Measurements from ENCODE around the gene RNASEH2B.

RNASEH2B gene

DNA sequence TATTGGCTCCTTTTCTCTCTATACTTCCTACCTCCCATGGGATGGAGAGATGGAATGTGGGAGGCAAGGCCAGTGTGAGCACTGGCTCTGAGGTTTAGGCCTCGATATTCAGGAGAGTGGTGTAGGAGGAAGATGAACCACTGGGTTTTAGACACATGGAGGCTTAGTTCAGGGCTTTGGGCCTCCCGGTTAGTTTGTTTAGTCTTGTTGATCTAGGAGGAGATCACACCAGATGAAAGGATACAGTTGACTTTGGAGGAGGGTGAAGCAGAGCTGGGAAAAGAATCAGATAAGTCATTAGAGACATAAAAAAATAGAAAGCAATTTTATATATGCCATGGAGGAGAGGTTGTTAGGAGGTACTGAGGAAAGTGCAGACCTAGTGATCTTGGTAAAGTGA is 30.9 kb downstream of the RNASEH2B start:
- DNase-seq (ENCODE audit: insufficient read length, low spot score): no peak
- TF ChIP-seq POLR2A (IDR thresholded peaks at IDR 0.05; ENCODE audit: low read depth, low read length): no peak
- no peak for FAIRE-seq

- DNase-seq (ENCODE audit: insufficient read length, low spot score): no peak
- no peak for TF ChIP-seq POLR2A (IDR thresholded peaks at IDR 0.05; ENCODE audit: low read depth, low read length)
- no peak for FAIRE-seq
Observed at GRCh38 chr13:50941146-50941545, 31.6 kb downstream of the RNASEH2B start.

- DNase-seq (ENCODE audit: insufficient read length, low spot score): no peak
- FAIRE-seq: no peak
- TF ChIP-seq POLR2A (IDR thresholded peaks at IDR 0.05; ENCODE audit: low read depth, low read length): no peak
Observed at GRCh38 chr13:50942630-50943311, 33.2 kb downstream of the RNASEH2B start.

DNA sequence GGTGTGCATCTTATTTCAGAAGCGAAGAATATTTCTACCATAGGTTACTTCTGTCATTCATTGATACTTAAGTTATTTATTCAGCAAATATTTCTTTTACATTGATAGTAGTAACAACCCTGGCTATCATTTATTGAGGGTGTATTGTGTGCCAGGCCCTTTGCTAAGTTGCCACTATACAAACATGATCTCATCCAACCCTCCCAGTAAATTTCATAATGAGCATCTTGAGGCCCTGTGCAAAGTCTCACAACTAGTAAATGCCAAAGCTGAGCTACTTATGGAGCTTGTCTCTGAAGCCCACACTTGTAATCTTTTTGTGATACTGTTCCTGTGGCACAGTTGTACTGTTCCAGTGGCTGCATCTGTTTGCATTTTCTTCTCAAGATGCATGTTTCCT is 36.1 kb downstream of the RNASEH2B start:
- FAIRE-seq: no peak
- no peak for TF ChIP-seq POLR2A (IDR thresholded peaks at IDR 0.05; ENCODE audit: low read depth, low read length)
- DNase-seq (ENCODE audit: insufficient read length, low spot score): no peak

- TF ChIP-seq POLR2A (IDR thresholded peaks at IDR 0.05; ENCODE audit: low read depth, low read length): no peak
- FAIRE-seq (no peak), DNase-seq (ENCODE audit: insufficient read length, low spot score) (no peak)
Observed at GRCh38 chr13:50948601-50949000, 39.0 kb downstream of the RNASEH2B start.

- TF ChIP-seq POLR2A (IDR thresholded peaks at IDR 0.05; ENCODE audit: low read depth, low read length): no peak
- FAIRE-seq: no peak
- no peak for DNase-seq (ENCODE audit: insufficient read length, low spot score)
Observed at GRCh38 chr13:50950849-50951248, 41.3 kb downstream of the RNASEH2B start.

DNA sequence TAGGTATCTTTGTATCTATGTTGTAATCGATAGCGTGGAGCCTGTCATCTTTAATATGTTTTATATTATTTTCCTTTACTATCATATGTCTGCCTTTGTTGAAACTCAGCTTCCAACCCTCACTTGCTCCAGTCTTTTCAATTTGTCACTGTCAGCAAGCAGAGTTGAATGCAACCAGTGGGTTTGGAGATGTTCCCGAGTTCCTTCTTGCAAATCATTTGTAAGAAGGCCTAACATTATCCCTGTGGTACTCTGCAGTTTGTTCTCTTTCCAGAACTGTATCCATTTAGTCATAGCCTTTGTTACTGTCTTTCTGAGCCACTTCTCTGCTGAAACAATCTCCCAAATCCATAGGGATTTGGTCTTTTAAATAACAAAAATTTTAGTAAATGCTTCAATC is 41.8 kb downstream of the RNASEH2B start:
- DNase-seq (ENCODE audit: insufficient read length, low spot score): no peak

DNA sequence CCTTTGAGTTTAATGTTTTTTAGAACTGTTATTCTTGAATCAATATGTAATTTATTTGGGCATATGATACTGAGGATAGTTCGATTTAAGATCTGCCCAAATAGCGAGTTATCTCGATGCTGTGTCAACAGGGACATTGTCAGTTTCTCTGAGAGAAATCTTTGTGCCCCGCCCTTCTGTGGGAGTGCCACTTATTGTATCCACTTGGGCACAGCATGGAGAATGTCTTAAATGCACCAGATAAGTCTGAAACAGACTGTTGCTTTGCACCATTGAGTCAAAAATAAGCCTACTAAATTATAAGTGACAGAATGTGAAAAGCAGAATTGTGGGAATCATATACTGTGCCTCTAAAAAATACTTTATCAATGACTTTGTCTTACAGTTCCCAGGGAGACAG is 45.6 kb downstream of the RNASEH2B start:
- no peak for TF ChIP-seq POLR2A (IDR thresholded peaks at IDR 0.05; ENCODE audit: low read depth, low read length)
- no peak for FAIRE-seq

More for the DNA sequence above, 41.8 kb downstream of the RNASEH2B start:
- no peak for FAIRE-seq
- TF ChIP-seq POLR2A (IDR thresholded peaks at IDR 0.05; ENCODE audit: low read depth, low read length): no peak

GRCh38 chr13:50955798-50956197 is 46.2 kb downstream of the RNASEH2B start:
- no peak for FAIRE-seq
- no peak for DNase-seq (ENCODE audit: insufficient read length, low spot score)
- TF ChIP-seq POLR2A (IDR thresholded peaks at IDR 0.05; ENCODE audit: low read depth, low read length): no peak

More for the DNA sequence above, 45.6 kb downstream of the RNASEH2B start:
- no peak for DNase-seq (ENCODE audit: insufficient read length, low spot score)

DNA sequence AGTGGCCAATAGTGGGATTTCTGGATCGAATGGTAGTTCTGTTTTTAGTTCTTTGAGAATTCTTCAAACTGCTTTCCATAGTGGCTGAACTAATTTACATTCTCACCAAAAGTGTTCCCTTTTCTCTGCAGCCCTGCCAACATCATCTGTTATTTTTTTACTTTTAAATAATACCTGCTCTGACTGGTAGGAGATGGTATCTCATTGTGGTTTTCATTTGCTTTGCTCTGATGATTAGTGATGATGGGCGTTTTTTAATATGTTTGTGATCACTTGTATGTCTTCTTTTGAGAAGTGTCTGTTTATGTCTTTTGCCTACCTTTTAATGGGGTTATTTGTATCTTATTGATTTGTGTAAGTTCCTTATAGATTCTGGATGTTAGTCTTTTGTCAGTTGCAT is 48.0 kb downstream of the RNASEH2B start:
- TF ChIP-seq POLR2A (IDR thresholded peaks at IDR 0.05; ENCODE audit: low read depth, low read length): no peak

DNA sequence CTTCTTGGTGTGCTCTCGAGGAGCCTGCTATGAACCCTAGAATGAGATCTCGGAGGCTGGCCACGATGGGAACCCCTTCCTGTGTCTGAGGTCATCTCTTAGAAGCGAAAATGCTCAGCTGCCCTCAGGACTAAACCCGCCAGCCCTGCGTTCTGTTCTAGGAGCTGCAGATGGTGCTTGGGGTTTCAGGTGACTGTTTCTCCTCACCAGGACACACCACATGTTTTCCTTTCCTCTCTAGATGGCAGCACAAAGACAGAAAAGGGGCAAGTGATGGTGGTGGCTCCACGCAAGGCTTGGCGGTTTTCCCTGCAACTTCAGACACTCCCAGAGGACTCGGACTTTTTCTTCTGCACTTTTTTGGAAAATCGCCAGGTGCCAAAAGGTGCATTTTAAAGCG is 60.1 kb downstream of the RNASEH2B start:
- no peak for TF ChIP-seq POLR2A (IDR thresholded peaks at IDR 0.05; ENCODE audit: low read depth, low read length)
- DNase-seq (ENCODE audit: insufficient read length, low spot score): no peak
- FAIRE-seq: no peak

More for the DNA sequence above, 48.0 kb downstream of the RNASEH2B start:
- DNase-seq (ENCODE audit: insufficient read length, low spot score): no peak
- no peak for FAIRE-seq

DNA sequence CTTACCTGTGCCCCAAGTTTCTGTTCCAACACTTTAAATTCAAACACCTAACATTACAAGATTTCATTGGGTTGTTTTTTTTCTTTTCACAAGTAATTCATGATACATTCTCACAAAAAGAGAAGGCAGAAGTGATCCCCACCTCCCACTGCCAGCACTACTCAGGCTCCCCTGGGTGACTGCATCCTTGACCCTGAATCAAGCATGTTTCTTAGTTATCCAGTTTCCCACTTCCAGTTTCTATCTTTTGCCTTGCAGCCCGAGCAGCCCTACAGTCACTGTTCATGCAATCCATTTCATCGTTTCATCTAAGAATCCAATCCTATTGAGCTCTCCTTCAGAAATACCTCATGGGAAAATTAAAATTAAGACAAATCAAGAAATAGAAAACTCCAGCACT is 61.4 kb downstream of the RNASEH2B start:
- FAIRE-seq (no peak), DNase-seq (ENCODE audit: insufficient read length, low spot score) (no peak)
- no peak for TF ChIP-seq POLR2A (IDR thresholded peaks at IDR 0.05; ENCODE audit: low read depth, low read length)

DNA sequence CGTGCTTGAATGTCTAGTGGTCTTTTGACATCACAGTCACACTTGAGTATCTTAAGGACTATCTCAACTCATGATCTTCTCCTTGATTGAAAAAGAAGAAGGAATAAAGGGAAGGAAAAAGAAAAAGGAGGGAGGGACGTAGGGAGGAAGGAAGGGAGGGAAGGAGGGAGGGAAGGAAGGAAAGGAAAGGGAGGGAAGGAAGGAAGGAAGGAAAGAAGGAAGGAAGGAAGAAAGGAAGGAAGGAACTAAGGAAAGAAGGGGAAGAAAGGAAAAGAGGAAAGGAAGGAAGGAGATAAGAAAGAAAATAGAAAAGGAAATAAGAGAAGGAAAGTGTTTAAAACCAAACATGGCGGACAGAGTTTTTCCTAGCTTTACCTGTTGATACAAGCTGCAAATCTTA is 64.7 kb downstream of the RNASEH2B start:
- FAIRE-seq (no peak), DNase-seq (ENCODE audit: insufficient read length, low spot score) (no peak)
- no peak for TF ChIP-seq POLR2A (IDR thresholded peaks at IDR 0.05; ENCODE audit: low read depth, low read length)

GRCh38 chr13:50979187-50979586 is 69.6 kb downstream of the RNASEH2B start:
- no peak for DNase-seq (ENCODE audit: insufficient read length, low spot score)
- no peak for TF ChIP-seq POLR2A (IDR thresholded peaks at IDR 0.05; ENCODE audit: low read depth, low read length)
- no peak for FAIRE-seq

GRCh38 chr13:50981686-50982085 is 72.1 kb downstream of the RNASEH2B start:
- TF ChIP-seq POLR2A (IDR thresholded peaks at IDR 0.05; ENCODE audit: low read depth, low read length): no peak
- no peak for FAIRE-seq
- no peak for DNase-seq (ENCODE audit: insufficient read length, low spot score)

DNA sequence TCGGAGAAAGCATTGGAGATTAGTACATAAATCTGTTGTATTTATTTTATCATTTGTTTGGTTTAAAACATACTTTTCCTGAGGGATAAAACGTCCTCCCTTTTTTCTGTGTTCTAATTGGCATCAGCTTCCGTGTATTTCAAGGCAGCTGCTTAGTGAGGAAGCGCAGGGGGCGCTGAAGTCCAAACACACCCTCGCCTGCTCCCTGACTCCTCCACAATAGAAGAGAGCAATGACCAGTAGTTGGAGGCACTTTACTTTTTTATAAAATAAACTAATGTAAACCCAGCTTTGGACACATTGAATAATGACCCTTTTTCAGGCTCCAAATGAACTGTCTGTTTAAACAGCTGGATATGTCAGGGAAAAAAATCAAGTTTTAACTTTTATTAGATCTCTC is 79.9 kb downstream of the RNASEH2B start:
- DNase-seq (ENCODE audit: insufficient read length, low spot score) (no peak), FAIRE-seq (no peak)
- TF ChIP-seq POLR2A (IDR thresholded peaks at IDR 0.05; ENCODE audit: low read depth, low read length): no peak

All from H54 (cell line).